ENCODE data around the gene HS3ST4. TPM values are rescaled to one million over a fixed set of nuclear protein-coding genes. Genes with fewer than 3 reads are reported as not detected.

HS3ST4 gene
- total and polyA plus RNA-seq, 2 of the 4 experiments (the other 2 are of a cell fraction), result not detected

GRCh38 chr16:25875956-25876598, 184.3 kb downstream of the HS3ST4 start:
- no peaks in the 10 kb centered on the region for H3K4me1 ChIP-seq (ENCODE audit: control insufficient read depth, insufficient read depth, low read length)
- no peak overlapping the region for H2BK15ac ChIP-seq (ENCODE audit: low read depth, low read length)
- H3K23ac ChIP-seq (ENCODE audit: low read depth, low read length), result no peak overlapping the region
- ATAC-seq (ENCODE audit: low read depth), result no peak
- H3K27ac ChIP-seq (ENCODE audit: insufficient read depth, low read length), result no peak overlapping the region
- no peak overlapping the region for H2AFZ ChIP-seq (replicated peaks; ENCODE audit: low read length, poor library complexity)
- no TSS peak for BruUV-seq (replicated peaks)
- no peak overlapping the region for H3K18ac ChIP-seq (ENCODE audit: low read depth, low read length)
- no peak for TF ChIP-seq FOS (IDR thresholded peaks at IDR 0.05; ENCODE audit: low read depth, low read length)
- H3K9ac ChIP-seq (ENCODE audit: low read depth, low read length), result no peak overlapping the region
- ChIA-PET CTCF (no interaction called here), POLR2A (ENCODE audit: unreplicated experiment) (no interaction called here)
- no peak overlapping the region for H3K4ac ChIP-seq (ENCODE audit: low read depth, low read length)
- H3K36me3 ChIP-seq (ENCODE audit: control insufficient read depth, insufficient read depth, low read length), result no peaks in the 10 kb centered on the region
- no peak overlapping the region for H2AK9ac ChIP-seq (replicated peaks; ENCODE audit: low read depth, low read length, poor library complexity)
- H3K79me1 ChIP-seq (ENCODE audit: low read depth in 1 of 2, low read length in 2 of 2), result no peaks in the 10 kb centered on the region
- H3K56ac ChIP-seq (ENCODE audit: extremely low read depth, insufficient read depth, low read length), result no peak overlapping the region
- intact Hi-C loops (cut with micrococcal nuclease), result no loop called here
- no peak overlapping the region for H3K4me2 ChIP-seq (ENCODE audit: low read depth, low read length)
- H3K27me3 ChIP-seq (ENCODE audit: control insufficient read depth, insufficient read depth, low read length), result no peaks in the 10 kb centered on the region
- H4K8ac ChIP-seq (ENCODE audit: low read depth in 2 of 2, low read length in 2 of 2), result no peak overlapping the region
- no peak overlapping the region for H2BK20ac ChIP-seq (ENCODE audit: low read depth, low read length)
- no peak overlapping the region for H2AK5ac ChIP-seq (ENCODE audit: low read depth, low read length)
- in situ Hi-C loops (cut with MboI; ENCODE audit: low sequenced_read_pairs), result no loop called here
- H4K91ac ChIP-seq (ENCODE audit: insufficient read depth, low read depth, low read length), result no peak overlapping the region
- DNase-seq, result no peak
- H3K9me1 ChIP-seq (ENCODE audit: insufficient read depth, low read length), result no peaks in the 10 kb centered on the region
- H2BK120ac ChIP-seq (ENCODE audit: low read depth, low read length), result no peak overlapping the region
- no peaks in the 10 kb centered on the region for H4K20me1 ChIP-seq (ENCODE audit: insufficient read depth, low read length)
- dilution Hi-C loops (cut with HindIII; ENCODE audit: low sequenced_read_pairs, unreplicated experiment), result no loop called here
- no peak overlapping the region for H2BK5ac ChIP-seq (ENCODE audit: low read depth, low read length, poor library complexity, severe bottlenecking)
- H3K14ac ChIP-seq (replicated peaks; ENCODE audit: low read depth, low read length), result no peak overlapping the region
- no peak overlapping the region for H3K4me3 ChIP-seq (ENCODE audit: insufficient read depth, low read depth, low read length)
- WGBS, 2 experiments (ENCODE audit: extremely low coverage in 2 of 2, insufficient read length in 1 of 2), result no CpG with 5 or more reads among the region's 1 CpG
- no peak overlapping the region for H4K5ac ChIP-seq (ENCODE audit: low read depth, low read length)
- H3K9me3 ChIP-seq (ENCODE audit: control insufficient read depth, insufficient read depth, low read length), result peaks cover 3% of the 10 kb centered on the region; the same call in 1 of the 2 replicates

All from IMR-90 (cell line).